CD4-positive, alpha-beta T cell treated with Interleukin-21 for 1 hour (primary cell): Measurements from ENCODE around the gene DHX32.
A peak's percentile ranks its signal among the peaks of the same experiment; 100 is the strongest.
"Not testable (repeated sequence)": the region's sequence is repeated elsewhere in the genome, so short reads cannot be mapped to it uniquely, and the experiment has no call there.

Experiments
- DNase-seq: peaks from one replicate; pipeline ENCODE4 v3.0.0-alpha.2; 2020

DHX32 gene

DNA sequence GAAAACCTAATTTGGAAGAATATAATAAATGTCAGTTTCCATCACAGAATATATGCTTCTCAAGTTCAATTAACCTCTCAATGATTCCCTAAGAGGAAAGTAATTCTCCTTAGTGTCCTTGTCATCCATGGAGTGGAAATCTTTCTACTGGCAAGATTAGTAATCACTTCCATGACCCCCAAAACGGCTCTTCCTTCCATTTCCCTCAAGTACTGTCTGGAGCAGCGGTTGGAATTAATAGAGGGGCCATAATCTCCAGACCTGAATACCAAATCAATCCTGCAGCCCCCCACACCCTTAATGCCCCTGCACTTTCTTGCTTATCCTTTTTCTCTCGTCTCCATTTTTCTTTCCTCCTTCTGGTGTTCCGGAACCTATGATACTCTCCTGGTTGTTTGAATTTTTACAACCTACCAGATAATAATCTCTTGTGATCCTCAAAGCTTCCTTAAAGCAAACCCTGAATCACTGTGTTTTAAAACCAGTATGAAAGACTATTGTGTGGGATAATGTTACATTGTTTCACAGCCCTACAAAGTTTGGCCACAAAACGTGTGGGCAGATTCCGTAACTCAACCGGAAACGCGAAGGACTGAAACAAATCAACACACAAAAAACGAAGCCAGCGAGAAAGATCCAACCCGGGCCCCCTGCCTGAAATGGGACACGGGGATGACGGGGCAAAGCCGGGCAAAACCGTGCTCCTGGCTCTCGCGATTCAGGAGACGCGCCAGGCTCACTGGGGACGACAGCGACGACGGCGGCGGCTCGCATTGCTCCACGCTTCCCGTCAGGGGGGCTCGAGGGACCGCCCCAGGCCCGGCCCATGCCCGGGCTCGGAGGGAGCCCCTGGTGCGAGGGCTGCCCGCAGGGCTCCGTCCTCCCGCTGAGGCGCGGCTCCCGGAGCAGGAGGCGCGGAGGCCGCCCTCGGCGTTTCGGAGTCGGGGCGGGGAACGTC is 14.3 kb upstream of the DHX32 start:
- peak; percentile 4 for DNase-seq

GRCh38 chr10:125894176-125894575 is 13.1 kb upstream of the DHX32 start:
- DNase-seq: not testable (repeated sequence)

GRCh38 chr10:125892402-125892801 is 11.3 kb upstream of the DHX32 start:
- DNase-seq: not testable (repeated sequence)

- not testable (repeated sequence) for DNase-seq
Measured at GRCh38 chr10:125889441-125889840, 8.3 kb upstream of the DHX32 start.

DNA sequence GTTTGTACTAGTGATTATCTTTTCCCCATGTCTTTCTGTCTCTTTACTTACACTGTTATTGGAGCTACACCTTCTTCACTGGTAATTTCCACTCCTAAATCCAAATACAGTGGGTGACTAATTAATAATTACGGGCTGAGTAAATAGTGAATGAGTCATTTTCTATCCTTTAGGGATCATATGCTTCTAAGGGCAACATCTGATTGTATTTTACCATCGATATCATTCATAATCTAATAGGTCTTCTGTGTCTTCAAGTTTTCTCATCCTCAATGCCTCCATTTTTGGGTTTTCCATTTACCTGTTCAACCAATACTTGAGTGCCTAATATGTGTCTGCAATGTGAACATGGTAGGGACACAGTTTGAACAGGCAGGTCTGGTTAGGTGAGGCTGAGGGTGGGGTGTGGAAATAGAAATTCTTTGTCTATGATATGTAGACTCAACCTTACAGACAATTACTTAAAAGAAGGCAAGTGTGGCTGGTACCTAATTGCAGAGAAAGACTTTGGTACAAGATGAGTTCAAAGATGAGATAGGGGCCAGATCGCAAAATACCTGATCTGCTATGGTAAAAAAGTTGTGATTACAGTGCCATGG is 5.9 kb upstream of the DHX32 start:
- no peak for DNase-seq

GRCh38 chr10:125883211-125883610 is 2.1 kb upstream of the DHX32 start:
- no peak for DNase-seq

DNA sequence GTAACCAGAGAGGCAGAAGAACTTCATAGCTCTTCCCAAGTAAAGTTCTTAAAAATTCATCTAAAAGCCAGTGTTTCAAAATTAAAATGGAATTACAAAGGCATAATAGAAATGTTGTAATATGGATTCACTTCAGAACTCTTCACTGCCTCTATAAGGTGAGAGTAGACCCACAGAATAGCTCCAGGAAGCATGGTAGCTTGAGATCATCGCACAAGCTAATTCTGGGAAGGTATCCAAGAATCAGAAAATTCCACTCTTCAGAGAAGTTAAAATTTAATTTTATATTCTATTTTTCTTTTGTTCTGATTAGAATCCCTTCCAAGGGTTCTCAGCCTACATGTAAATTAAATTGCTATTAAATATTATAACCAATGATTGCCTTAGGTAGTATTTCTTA is 1.5 kb upstream of the DHX32 start:
- no peak for DNase-seq

- no peak for DNase-seq
Measured at GRCh38 chr10:125880719-125881118, 373 bp downstream of the DHX32 start.

- no peak for DNase-seq
Measured at GRCh38 chr10:125878957-125879835, 1.9 kb downstream of the DHX32 start.

GRCh38 chr10:125871338-125871737 is 9.8 kb downstream of the DHX32 start:
- DNase-seq: no peak

GRCh38 chr10:125868372-125868975 is 12.6 kb downstream of the DHX32 start:
- peak; percentile 25 for DNase-seq

- no peak for DNase-seq
Measured at GRCh38 chr10:125866421-125867029, 14.6 kb downstream of the DHX32 start.

- DNase-seq: no peak
Measured at GRCh38 chr10:125865120-125865519, 16.0 kb downstream of the DHX32 start.

DNA sequence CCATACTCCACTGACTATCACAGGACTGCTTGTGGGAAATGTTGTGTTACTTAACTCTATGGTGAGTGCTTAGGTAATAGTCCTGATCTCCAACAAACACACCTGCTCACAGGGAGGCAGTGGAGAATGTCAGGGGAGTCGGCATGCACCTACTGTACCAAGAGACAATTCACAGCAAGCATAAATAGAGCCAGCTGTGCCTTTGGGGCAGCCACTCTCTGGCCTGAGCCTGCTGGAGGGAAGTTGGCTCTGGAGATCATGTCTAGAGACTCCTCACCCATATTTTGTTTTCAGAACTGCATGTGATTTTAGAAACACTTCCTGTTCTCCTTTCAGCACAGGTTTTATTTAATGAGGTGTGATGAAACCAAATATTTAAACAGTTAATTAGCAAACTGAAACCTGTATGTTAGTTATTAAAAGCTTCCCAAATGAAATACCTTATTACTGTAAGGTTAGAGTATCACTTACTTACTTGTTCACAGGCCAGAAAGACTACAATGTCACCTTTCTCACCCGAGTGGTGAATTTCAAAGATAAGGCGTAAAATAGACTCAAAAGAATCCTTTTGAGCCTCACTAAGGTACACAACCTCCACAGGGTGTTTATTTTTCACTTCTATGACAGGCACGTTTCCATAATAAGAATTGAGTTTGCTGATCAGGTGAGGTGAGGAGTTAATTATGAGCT is 21.8 kb downstream of the DHX32 start:
- no peak for DNase-seq

DNA sequence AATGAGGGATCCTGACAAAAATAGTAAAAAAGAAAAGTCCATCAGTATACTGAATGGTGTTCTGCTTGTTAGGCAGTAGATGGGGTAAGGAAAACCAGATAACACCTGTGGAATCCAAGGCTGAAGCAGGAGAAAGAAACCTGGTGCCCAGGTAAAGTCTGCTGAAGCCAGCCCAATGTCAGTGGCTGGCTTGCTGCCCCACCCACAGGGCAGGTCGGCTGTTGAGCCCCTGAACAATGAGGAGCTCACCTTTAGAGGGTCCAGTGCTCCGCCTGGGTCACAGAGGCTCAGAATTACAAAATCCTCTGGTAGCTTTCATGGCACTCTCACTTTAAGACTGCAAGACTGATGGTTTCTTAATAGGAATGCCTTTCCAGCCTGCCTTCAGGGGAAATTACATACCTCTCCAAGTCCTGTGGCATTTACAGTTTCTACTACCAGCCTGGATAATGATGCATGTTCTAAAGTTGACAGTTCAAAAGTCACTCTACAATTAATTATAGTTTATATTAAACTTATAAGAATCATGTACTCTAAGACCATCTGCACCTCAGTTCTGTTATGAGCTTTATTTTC is 23.8 kb downstream of the DHX32 start:
- DNase-seq: no peak

DNA sequence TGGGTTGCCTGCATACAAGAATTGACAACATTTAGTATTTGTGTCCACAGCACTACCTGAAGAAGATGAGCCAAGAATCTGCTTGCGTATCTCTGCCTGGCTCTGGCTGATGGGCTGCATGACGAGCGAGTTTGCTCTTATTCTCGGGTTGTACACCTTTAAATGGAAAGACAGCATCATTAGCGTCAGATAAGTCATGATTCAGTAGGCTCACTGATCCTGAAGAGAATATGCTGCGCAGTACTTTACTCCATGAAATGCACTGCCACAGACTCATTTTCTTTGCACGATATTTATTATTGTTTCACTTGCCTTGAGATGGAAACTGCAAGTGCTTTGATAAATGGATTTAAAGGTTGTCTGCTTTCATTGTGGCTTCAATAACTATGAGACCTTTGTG is 28.6 kb downstream of the DHX32 start:
- no peak for DNase-seq

DNA sequence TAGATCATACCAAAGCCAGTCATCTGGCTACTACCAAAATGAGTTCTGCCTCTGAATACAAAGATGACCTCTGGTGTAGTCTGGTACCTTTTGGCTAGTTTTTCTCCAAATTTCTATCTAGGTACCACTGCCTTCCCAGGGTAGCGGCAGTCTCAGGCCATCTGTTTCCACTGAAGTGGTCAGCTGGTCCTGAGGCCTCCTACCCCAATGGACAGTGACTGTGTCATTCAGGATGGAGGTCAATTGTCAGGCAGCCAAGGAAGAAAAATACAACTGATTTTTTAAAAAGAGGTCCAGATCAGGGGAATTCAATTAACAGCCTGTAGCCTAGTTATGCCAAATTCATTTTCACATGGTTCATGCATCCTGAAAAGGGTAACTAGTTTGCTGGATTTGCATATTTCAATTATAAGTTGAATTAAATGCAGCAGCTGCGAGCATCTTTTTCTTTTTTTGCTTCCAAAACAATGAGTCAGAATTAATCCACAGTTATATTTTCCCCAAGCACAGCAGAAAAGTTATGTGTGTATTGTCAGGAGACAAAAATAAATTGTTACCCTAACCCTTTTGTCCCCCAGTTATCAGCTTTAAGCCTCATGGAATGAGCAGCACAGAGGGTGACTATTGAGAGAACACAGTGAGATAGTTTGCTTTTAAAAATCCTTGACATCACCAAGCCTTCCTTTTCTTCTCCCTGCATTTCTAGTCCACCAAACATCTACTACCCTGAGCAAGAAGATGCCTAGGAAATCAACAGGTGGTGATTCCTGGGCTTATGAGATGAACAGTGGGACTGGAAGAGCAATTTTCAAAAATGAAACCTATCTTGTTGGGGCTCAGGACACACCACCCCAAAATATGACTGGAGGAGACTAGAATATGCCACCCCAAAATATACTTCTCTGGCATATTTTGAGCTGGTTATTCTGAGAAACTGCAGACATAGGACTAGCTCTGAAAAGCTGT is 30.0 kb downstream of the DHX32 start:
- no peak for DNase-seq

GRCh38 chr10:125849448-125849847 is 31.6 kb downstream of the DHX32 start:
- DNase-seq: no peak

GRCh38 chr10:125848857-125849256 is 32.2 kb downstream of the DHX32 start:
- no peak for DNase-seq

DNA sequence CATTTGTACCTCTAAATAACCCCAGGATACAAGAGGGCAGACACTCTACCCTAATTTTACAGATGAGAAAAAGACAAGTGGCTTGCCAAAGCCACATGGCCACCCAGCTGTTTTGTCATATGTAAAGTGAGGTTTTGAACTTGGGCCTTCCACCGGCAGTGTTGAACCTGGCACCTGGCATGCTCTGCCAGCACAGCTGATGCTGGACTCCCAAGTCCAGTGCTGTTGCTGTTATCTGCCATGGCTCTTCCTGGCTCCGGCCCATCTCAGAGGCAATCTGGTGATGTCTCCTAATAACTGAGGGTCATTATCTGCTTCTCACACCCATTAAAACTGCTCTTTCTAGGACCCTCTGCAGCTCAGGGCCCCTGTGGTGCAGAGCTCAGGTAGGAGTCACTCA is 32.7 kb downstream of the DHX32 start:
- DNase-seq: no peak
